ENCODE results near the gene ZFYVE9.
"Not testable (repeated sequence)": the region's sequence is repeated elsewhere in the genome, so short reads cannot be mapped to it uniquely, and the experiment has no call there.

ZFYVE9 gene

GRCh38 chr1:52345252-52345651 is 203.4 kb downstream of the ZFYVE9 start:
- DNase-seq = no peak

GRCh38 chr1:52346653-52347052 is 204.8 kb downstream of the ZFYVE9 start:
- DNase-seq = no peak

GRCh38 chr1:52348704-52349300 is 206.9 kb downstream of the ZFYVE9 start:
- no peak for DNase-seq

GRCh38 chr1:52352690-52353089 is 210.8 kb downstream of the ZFYVE9 start:
- no peak for DNase-seq

- DNase-seq = no peak
These were observed 213.5 kb downstream of the ZFYVE9 start for GRCh38 chr1:52355436-52355835.

GRCh38 chr1:52355847-52356505 is 214.1 kb downstream of the ZFYVE9 start:
- DNase-seq = no peak

GRCh38 chr1:52356818-52357355 is 215.0 kb downstream of the ZFYVE9 start:
- no peak for DNase-seq

GRCh38 chr1:52357397-52357796 is 215.5 kb downstream of the ZFYVE9 start:
- no peak for DNase-seq

GRCh38 chr1:52358851-52359497 is 217.1 kb downstream of the ZFYVE9 start:
- no peak for DNase-seq

- DNase-seq = no peak
These were observed 218.0 kb downstream of the ZFYVE9 start for GRCh38 chr1:52359676-52360594.

- DNase-seq = no peak
These were observed 218.7 kb downstream of the ZFYVE9 start for GRCh38 chr1:52360595-52360968.

- DNase-seq = no peak
These were observed 222.4 kb downstream of the ZFYVE9 start for GRCh38 chr1:52364235-52364839.

- no peak for DNase-seq
These were observed 223.3 kb downstream of the ZFYVE9 start for GRCh38 chr1:52365071-52365745.

GRCh38 chr1:52365746-52366516 is 224.0 kb downstream of the ZFYVE9 start, which contains the start of gene CC2D1B:
Gene CC2D1B (minus strand): TSS chr1:52366205. CDS start chr1:52364620, 1,585 bp downstream.
- peak; percentile 98 for DNase-seq

GRCh38 chr1:52366517-52366827 is 224.6 kb downstream of the ZFYVE9 start:
- DNase-seq = no peak

GRCh38 chr1:52367272-52367671 is 225.4 kb downstream of the ZFYVE9 start:
- DNase-seq = no peak

GRCh38 chr1:52368383-52369172 is 226.7 kb downstream of the ZFYVE9 start:
- peak; percentile 53 for DNase-seq

GRCh38 chr1:52369851-52370250 is 228.0 kb downstream of the ZFYVE9 start:
- DNase-seq = not testable (repeated sequence)

- no peak for DNase-seq
These were observed 243.5 kb downstream of the ZFYVE9 start for GRCh38 chr1:52385376-52385775.

- no peak for DNase-seq
These were observed 244.6 kb downstream of the ZFYVE9 start for GRCh38 chr1:52386458-52386857.
